ENCODE data around the gene GALNT7.
A peak's percentile ranks its signal among the peaks of the same experiment; 100 is the strongest.

GALNT7 gene

GRCh38 chr4:173252024-173252935 lies 83.7 kb downstream of the GALNT7 start (continued):
- TF ChIP-seq ZBTB44 (tag by site-specific recombination; IDR thresholded peaks at IDR 0.05): peak; percentile 54
- TF ChIP-seq ZNF10 (tag by site-specific recombination; IDR thresholded peaks at IDR 0.05): peak; percentile 86
- TF ChIP-seq ZNF184 (tag by site-specific recombination; IDR thresholded peaks at IDR 0.05): peak; percentile 95
- peak; percentile 58 for TF ChIP-seq PATZ1 (tag by site-specific recombination; IDR thresholded peaks at IDR 0.05)
- no peak for TF ChIP-seq PRDM2 (tag by site-specific recombination; IDR thresholded peaks at IDR 0.05; ENCODE audit: borderline replicate concordance)
- TF ChIP-seq ZNF221 (tag by site-specific recombination; IDR thresholded peaks at IDR 0.05; ENCODE audit: borderline replicate concordance): no peak
- peak; percentile 99 for TF ChIP-seq ZNF366 (tag by site-specific recombination; conservative IDR thresholded peaks at IDR 0.05)
- peak; percentile 85; the same call in 1 of the 2 replicates for TF ChIP-seq ZNF391 (tag by site-specific recombination; IDR thresholded peaks at IDR 0.05; ENCODE audit: borderline replicate concordance, low read depth)
- TF ChIP-seq ZNF394 (tag by site-specific recombination; IDR thresholded peaks at IDR 0.05; ENCODE audit: borderline replicate concordance): peak; percentile 92
- peak; percentile 18; the same call in 1 of the 2 replicates for TF ChIP-seq MZF1 (tag by site-specific recombination; IDR thresholded peaks at IDR 0.05; ENCODE audit: borderline replicate concordance)
- peak; percentile 91; the same call in 1 of the 2 replicates for TF ChIP-seq ZNF24 (tag by site-specific recombination; IDR thresholded peaks at IDR 0.05)
- TF ChIP-seq PRDM1 (tag by site-specific recombination; IDR thresholded peaks at IDR 0.05): peak; percentile 75
- TF ChIP-seq ZNF341 (tag by site-specific recombination; IDR thresholded peaks at IDR 0.05; ENCODE audit: low read depth): peak; percentile 81
- peak; percentile 44; the same call in 1 of the 2 replicates for TF ChIP-seq ZNF398 (tag by site-specific recombination; IDR thresholded peaks at IDR 0.05)
- TF ChIP-seq REPIN1 (tag by site-specific recombination; IDR thresholded peaks at IDR 0.05; ENCODE audit: low read depth): no peak
- no peak for TF ChIP-seq ZNF175 (tag by site-specific recombination; IDR thresholded peaks at IDR 0.05)
- peak; percentile 15; the same call in 1 of the 2 replicates for TF ChIP-seq ZBTB10 (tag by site-specific recombination; IDR thresholded peaks at IDR 0.05)
- peak; percentile 100 for TF ChIP-seq TSHZ1 (tag by site-specific recombination; IDR thresholded peaks at IDR 0.05; ENCODE audit: borderline replicate concordance)
- TF ChIP-seq ZNF404 (tag by site-specific recombination; IDR thresholded peaks at IDR 0.05): no peak
